Breast epithelium (tissue), 4 donors: ENCODE data around the gene GPR15. TPM values are rescaled to one million over a fixed set of nuclear protein-coding genes. Genes with fewer than 3 reads are reported as not detected.

Experiments
- DNase-seq, 2 donors: peaks; one replicate each; pipeline ENCODE4 v3.0.0-alpha.2; 2019; ENCODE audit warnings: low spot score in 2 of 2
- H3K27ac ChIP-seq, 2 donors: fragments of 200-600 bp; sonication (generic) in 1 of 2; one replicate each; pipeline ENCODE4 v1.5.1; 2016 to 2019; ENCODE audit warnings: mild to moderate bottlenecking in 1 of 2
- H3K27me3 ChIP-seq, 2 donors: fragments of 200-600 bp; sonication (generic) in 1 of 2; one replicate each; pipeline versions ENCODE4 v1.5.1 to v1.6.0; 2017 to 2019; ENCODE audit warnings: control low read depth in 1 of 2, mild to moderate bottlenecking in 1 of 2
- H3K36me3 ChIP-seq: fragments of 200-600 bp; one replicate; pipeline ENCODE4 v1.5.1; 2019
- H3K4me1 ChIP-seq, 2 donors: fragments of 200-600 bp; sonication (generic); one replicate each; pipeline ENCODE4 v1.5.1; 2016 to 2019; ENCODE audit warnings: control low read depth in 1 of 2
- H3K4me3 ChIP-seq, 3 donors: fragments of 200-600 bp; sonication (generic); 1 replicate in 2 of 3; 2 replicates in 1 of 3; pipeline ENCODE4 v1.5.1; 2016 to 2019; ENCODE audit warnings: mild to moderate bottlenecking in 3 of 3, moderate library complexity in 2 of 3
- H3K9me3 ChIP-seq, 2 donors: fragments of 200-600 bp; sonication (generic) in 1 of 2; one replicate each; pipeline ENCODE4 v1.5.1; 2016 to 2019; ENCODE audit warnings: control low read depth in 1 of 2
- POLR2A ChIP-seq: fragments of 450-650 bp; IDR thresholded peaks from one replicate; pipeline ENCODE4 v1.6.1; 2016; ENCODE audit warnings: antibody characterized with exemption, mild to moderate bottlenecking, moderate library complexity
- POLR2AphosphoS5 ChIP-seq, 3 donors: sonication (generic); formaldehyde crosslinking; IDR thresholded peaks; one replicate each; pipeline ENCODE4 v1.6.1; 2017; ENCODE audit warnings: antibody characterized with exemption in 3 of 3
- intact Hi-C: fragments of 100-400 bp; cut with DNase I; formaldehyde crosslinking; loops from one replicate; pipeline ENCODE4 v1.15.1; 2023; ENCODE audit warnings: low total_unique reads
- total RNA-seq, 3 donors: library from RNA; depleted of rRNA; stranded (reverse); fragments of >200 nt; gene quantifications; one replicate each; pipeline ENCODE4 v1.1.0, GENCODE V29; 2016
- TF ChIP-seq, protein P1 (sequence below), 3 donors: fragments of 450-650 bp; IDR thresholded peaks; one replicate each; pipeline ENCODE4 v1.5.1; 2016 to 2017; ENCODE audit warnings: antibody characterized with exemption in 3 of 3, mild to moderate bottlenecking in 3 of 3, moderate library complexity in 3 of 3

Gene GPR15
- total RNA-seq, 3 donors from 2014 or later: 0.59 to 1.6 TPM; not detected in 1

- Histone ChIP-seq H3K27ac (no peak overlapping the region), H3K36me3 (no peaks in the 10 kb centered on the region), H3K4me1 (no peaks in the 10 kb centered on the region), H3K9me3 (no peaks in the 10 kb centered on the region), H3K4me3 (no peak overlapping the region), H3K27me3 (no peaks in the 10 kb centered on the region)
- DNase-seq: no peak
- TF ChIP-seq POLR2AphosphoS5 (IDR thresholded peaks at IDR 0.05): no peak
- intact Hi-C loops: no loop called here
Observed at GRCh38 chr3:98580401-98581386, 48.9 kb downstream of the GPR15 start.

- no peaks in the 10 kb centered on the region for H3K27me3 ChIP-seq
- TF ChIP-seq POLR2AphosphoS5 (IDR thresholded peaks at IDR 0.05) (no peak), POLR2A (no peak)
- TF ChIP-seq, protein P1, sequence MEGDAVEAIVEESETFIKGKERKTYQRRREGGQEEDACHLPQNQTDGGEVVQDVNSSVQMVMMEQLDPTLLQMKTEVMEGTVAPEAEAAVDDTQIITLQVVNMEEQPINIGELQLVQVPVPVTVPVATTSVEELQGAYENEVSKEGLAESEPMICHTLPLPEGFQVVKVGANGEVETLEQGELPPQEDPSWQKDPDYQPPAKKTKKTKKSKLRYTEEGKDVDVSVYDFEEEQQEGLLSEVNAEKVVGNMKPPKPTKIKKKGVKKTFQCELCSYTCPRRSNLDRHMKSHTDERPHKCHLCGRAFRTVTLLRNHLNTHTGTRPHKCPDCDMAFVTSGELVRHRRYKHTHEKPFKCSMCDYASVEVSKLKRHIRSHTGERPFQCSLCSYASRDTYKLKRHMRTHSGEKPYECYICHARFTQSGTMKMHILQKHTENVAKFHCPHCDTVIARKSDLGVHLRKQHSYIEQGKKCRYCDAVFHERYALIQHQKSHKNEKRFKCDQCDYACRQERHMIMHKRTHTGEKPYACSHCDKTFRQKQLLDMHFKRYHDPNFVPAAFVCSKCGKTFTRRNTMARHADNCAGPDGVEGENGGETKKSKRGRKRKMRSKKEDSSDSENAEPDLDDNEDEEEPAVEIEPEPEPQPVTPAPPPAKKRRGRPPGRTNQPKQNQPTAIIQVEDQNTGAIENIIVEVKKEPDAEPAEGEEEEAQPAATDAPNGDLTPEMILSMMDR (IDR thresholded peaks at IDR 0.05): no peak
- no peaks in the 10 kb centered on the region for H3K4me1 ChIP-seq
- intact Hi-C loops: no loop called here
- H3K36me3 ChIP-seq: no peaks in the 10 kb centered on the region
- DNase-seq: no peak
- no peak overlapping the region for H3K4me3 ChIP-seq
- H3K9me3 ChIP-seq: no peaks in the 10 kb centered on the region
- H3K27ac ChIP-seq: no peak overlapping the region
Observed at GRCh38 chr3:98581474-98581873, 49.7 kb downstream of the GPR15 start.

DNA sequence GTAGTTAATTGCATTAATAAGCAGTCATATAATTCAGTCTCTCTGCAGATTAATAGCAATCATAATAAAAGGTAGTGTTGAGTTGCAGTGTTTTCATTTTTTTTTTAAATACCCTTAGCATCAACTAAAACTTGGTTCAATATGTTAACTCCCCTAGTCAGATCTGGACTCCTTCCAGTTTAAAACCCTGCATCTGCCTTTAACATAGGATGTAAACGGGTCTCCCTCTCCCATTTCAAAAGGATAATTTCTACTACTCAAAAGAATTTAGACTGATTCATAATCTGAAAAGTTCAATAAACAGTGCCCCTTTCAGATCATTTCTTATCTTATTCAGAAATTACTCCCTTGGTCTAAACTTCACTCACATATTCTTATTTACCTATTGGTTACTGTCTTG, 50.3 kb downstream of the GPR15 start:
- Histone ChIP-seq H3K36me3 (no peaks in the 10 kb centered on the region), H3K27ac (no peak overlapping the region), H3K4me3 (no peak overlapping the region), H3K27me3 (no peaks in the 10 kb centered on the region), H3K4me1 (no peaks in the 10 kb centered on the region), H3K9me3 (no peaks in the 10 kb centered on the region)
- DNase-seq: no peak
- TF ChIP-seq, protein P1 (IDR thresholded peaks at IDR 0.05): no peak
- TF ChIP-seq POLR2A (no peak), POLR2AphosphoS5 (IDR thresholded peaks at IDR 0.05) (no peak)
- intact Hi-C loops: no loop called here

- H3K4me3 ChIP-seq: no peak overlapping the region
- intact Hi-C loops: no loop called here
- H3K27ac ChIP-seq: no peak overlapping the region
- no peaks in the 10 kb centered on the region for H3K36me3 ChIP-seq
- H3K9me3 ChIP-seq: no peaks in the 10 kb centered on the region
- no peak for DNase-seq
- H3K4me1 ChIP-seq: no peaks in the 10 kb centered on the region
- H3K27me3 ChIP-seq: no peaks in the 10 kb centered on the region
- TF ChIP-seq, protein P1 (IDR thresholded peaks at IDR 0.05): no peak
- no peak for TF ChIP-seq POLR2AphosphoS5 (IDR thresholded peaks at IDR 0.05)
- TF ChIP-seq POLR2A: no peak
Observed at GRCh38 chr3:98583766-98584165, 52.0 kb downstream of the GPR15 start.

Other genes with a start within 250 kb of the GPR15 start
- gene OR5H2, start 249.5 kb upstream of the GPR15 start, total RNA-seq: not detected
- gene OR5K4, start 178.1 kb upstream of the GPR15 start, total RNA-seq: not detected
- gene OR5K3, start 141.3 kb upstream of the GPR15 start, total RNA-seq: not detected
- gene OR5K1, start 68.8 kb upstream of the GPR15 start, total RNA-seq: not detected
- gene OR5K2, start 34.3 kb upstream of the GPR15 start, total RNA-seq: not detected
- 100 to 1,000 TPM; 113 to 121 (median 114) TPM for gene CLDND1, start 9.1 kb upstream of the GPR15 start, total RNA-seq
- gene CPOX, start 61.6 kb downstream of the GPR15 start, total RNA-seq: 10 to 100 TPM; 14.4 to 22.1 (median 15.1) TPM
- gene ST3GAL6, start 231.4 kb downstream of the GPR15 start, total RNA-seq: 10 to 100 TPM; 16.1 to 52.6 (median 22.1) TPM